Endothelial cell of umbilical vein (primary cell): ENCODE measurements around the gene SUCNR1.

Experiments used
- CTCF ChIP-seq, 2 donors: IDR thresholded peaks; 1 replicate in 1 of 2; 2 replicates in 1 of 2; pipeline ENCODE4 v1.5.1; 2011; ENCODE audit warnings: low read length in 2 of 2, mild to moderate bottlenecking in 2 of 2, moderate library complexity in 2 of 2, control low read depth in 1 of 2, inconsistent platforms in 1 of 2, low read depth in 1 of 2; ENCODE audit not compliant: insufficient read depth in 1 of 2; ENCODE audit errors: extremely low read depth in 1 of 2
- EZH2 ChIP-seq: IDR thresholded peaks from 2 replicates; pipeline ENCODE4 v1.6.1; 2012; ENCODE audit warnings: borderline replicate concordance, low read depth, mild to moderate bottlenecking, moderate library complexity, low read length, inconsistent platforms; ENCODE audit not compliant: severe bottlenecking
- FOS ChIP-seq: IDR thresholded peaks from 2 replicates; pipeline ENCODE4 v1.6.1; 2011; ENCODE audit warnings: mild to moderate bottlenecking, low read length, moderate library complexity, borderline replicate concordance; ENCODE audit not compliant: insufficient read depth
- GATA2 ChIP-seq: IDR thresholded peaks from 2 replicates; pipeline ENCODE4 v1.7.0; 2011; ENCODE audit warnings: low read depth, mild to moderate bottlenecking, moderate library complexity, mixed read lengths, low read length; ENCODE audit not compliant: insufficient read length, insufficient read depth
- JUN ChIP-seq: IDR thresholded peaks from 2 replicates; pipeline ENCODE4 v1.6.1; 2011; ENCODE audit warnings: borderline replicate concordance, low read depth; ENCODE audit not compliant: insufficient read length, insufficient read depth
- MYC ChIP-seq: IDR thresholded peaks from one replicate; pipeline ENCODE4 v1.6.1; 2011; ENCODE audit warnings: mild to moderate bottlenecking, low read depth, low read length
- POLR2A ChIP-seq: IDR thresholded peaks from 2 replicates; pipeline ENCODE4 v1.6.1; 2012; ENCODE audit warnings: low read depth, mild to moderate bottlenecking, control low read depth, low read length
- POLR2AphosphoS5 ChIP-seq: IDR thresholded peaks from 2 replicates; pipeline ENCODE4 v1.6.1; 2012; ENCODE audit warnings: low read depth, mild to moderate bottlenecking, control low read depth, low read length, moderate library complexity; ENCODE audit not compliant: insufficient read depth
- TF ChIP-seq, protein P1 (sequence below): IDR thresholded peaks from 2 replicates; pipeline ENCODE4 v1.6.1; 2011; ENCODE audit not compliant: insufficient read depth, insufficient read length

DNA sequence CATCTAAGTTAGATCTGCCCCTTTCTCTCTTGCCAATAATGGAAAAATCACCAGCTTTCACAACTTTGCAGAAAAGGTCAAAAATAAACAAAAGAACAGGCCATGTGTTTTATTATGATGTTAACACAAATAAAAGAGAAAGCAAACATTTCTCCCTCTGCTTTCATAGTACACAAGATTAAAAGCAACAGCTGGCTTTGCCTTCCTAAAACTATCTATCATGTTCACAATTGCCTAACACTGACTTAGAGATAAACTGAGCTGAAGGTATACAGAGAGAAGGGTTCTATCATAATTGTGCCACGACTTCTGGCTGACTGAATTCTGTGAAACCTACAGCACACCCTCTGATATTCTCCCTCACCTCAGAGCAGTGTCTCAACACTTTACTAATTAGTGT lies 30.2 kb upstream of the SUCNR1 start:
- TF ChIP-seq CTCF (IDR thresholded peaks at IDR 0.05; ENCODE audit: extremely low read depth in 1 of 2, insufficient read depth in 1 of 2, low read depth in 1 of 2, low read length in 2 of 2) (no peak), POLR2AphosphoS5 (no peak), POLR2A (no peak), MYC (no peak), FOS (no peak), EZH2 (no peak), JUN (no peak), GATA2 (no peak)
- TF ChIP-seq, protein P1, sequence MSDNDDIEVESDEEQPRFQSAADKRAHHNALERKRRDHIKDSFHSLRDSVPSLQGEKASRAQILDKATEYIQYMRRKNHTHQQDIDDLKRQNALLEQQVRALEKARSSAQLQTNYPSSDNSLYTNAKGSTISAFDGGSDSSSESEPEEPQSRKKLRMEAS, result no peak
